DMS153 (cell line): Measurements from ENCODE around the gene PRCD.
"Not testable (repeated sequence)": the region's sequence is repeated elsewhere in the genome, so short reads cannot be mapped to it uniquely, and the experiment has no call there.

Source experiments
- DNase-seq: peaks from one replicate; lab custom pipeline; 2025; lab: John Stamatoyannopoulos, UW

PRCD gene

GRCh38 chr17:76528528-76529223, 11.2 kb upstream of the PRCD start:
- DNase-seq = no peak

DNA sequence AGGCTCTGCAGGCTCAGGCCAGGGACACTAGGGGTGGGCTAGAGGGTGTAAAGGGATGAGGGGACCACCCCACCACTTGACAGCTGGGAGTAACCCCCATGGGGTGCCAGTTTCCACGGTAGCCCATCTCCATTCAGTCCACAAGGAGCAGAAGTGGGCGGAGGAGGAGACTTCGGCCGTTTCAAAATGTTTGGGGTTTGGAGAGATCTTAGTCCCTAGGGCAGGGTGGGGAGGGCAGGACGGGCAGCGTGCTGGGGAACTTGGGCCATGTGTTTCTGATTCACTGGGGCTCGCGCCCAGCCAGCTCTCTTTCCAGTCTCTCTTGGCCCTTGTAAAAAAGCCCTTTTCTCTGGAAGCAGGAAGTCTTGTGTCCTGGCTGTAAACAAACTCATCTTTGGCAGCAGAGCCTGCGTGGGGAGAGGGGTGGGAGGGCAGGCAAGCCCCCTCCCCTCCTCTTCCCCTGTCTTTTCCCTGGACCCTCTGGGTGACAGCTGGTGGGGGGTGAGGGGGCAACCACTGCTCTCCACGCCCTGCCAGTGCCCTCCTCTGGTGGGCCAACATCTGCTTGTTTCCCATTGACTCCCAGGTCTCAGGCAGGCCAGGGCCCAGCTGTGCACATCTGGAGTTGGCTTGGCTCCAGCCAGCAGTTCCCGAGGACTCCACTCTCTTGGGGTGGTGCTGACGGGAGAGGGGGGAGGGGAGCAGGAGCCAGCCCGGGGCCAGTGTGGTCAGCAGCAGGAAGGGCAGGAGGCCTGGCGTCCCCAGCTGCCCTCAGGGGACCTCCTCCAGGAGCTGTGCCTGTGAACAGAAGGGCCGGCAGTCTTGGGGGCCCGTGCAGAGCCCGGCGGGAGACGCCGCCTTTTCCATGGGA, 10.4 kb upstream of the PRCD start:
- peak; percentile 7 for DNase-seq

DNA sequence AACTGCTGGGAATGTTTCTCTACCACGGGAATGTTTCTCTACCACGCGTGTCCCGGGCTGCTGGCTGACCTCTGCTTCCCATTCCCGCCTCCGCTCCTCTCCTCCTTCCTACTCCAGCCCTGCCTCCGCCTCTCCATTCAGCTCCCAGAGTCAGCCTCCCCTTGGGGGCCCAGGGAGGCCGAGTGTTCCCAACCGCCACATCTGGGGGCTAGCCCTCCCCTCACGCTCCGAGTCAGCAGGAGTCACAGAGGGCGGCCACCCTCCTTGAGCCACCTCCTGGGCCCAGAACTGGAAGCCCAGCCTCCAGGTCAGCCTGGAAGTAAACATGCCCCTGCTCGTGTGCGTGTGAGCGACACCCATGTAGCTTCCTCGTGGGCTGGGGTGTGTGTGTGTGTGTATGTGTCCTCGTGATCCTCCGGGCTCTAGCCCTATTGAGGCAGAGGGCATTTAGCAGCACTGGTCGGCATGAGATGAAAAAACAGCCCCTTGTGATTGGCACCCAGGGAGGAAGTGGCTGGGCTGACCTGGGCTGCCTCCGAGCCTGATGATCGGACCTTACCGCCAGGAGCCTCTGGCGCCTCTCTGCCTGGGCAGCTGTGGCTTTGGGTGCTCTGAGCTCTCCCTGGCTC, 9.6 kb upstream of the PRCD start:
- peak; percentile 24 for DNase-seq

DNA sequence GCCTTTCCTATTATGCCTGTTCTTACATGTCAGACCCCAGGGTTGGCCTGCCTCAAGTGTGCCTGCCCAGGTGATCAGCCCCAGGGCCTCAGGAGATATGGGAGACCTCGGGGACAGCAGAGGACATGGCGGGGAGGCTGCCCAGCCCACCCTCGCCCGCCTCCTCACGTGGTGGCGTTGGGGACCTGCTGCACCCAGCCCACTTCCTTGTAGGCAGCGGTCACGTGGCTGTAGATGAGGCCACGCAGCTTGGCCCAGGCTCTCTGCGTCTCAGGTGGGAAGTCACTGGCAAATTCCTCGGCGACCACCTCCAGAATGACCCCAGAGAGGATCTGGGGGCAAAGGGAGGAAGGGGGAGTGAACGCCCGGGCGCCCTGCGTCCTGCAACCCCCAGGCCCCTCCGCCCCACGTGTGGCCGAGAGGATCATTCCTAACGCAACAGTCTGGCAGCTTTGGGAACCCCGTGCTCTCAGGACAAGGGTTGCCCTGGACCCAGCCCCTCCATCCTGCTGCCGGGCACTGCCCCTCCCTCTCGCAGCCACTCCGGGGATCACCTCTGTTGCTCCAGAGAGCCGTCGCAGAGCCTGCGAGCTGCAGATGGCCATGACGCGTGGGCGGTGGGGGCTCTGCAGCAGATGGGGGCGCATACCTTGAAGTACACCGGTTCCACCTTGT, 8.9 kb upstream of the PRCD start:
- no peak for DNase-seq

- no peak for DNase-seq
Measured at GRCh38 chr17:76531486-76532038, 8.3 kb upstream of the PRCD start.

DNA sequence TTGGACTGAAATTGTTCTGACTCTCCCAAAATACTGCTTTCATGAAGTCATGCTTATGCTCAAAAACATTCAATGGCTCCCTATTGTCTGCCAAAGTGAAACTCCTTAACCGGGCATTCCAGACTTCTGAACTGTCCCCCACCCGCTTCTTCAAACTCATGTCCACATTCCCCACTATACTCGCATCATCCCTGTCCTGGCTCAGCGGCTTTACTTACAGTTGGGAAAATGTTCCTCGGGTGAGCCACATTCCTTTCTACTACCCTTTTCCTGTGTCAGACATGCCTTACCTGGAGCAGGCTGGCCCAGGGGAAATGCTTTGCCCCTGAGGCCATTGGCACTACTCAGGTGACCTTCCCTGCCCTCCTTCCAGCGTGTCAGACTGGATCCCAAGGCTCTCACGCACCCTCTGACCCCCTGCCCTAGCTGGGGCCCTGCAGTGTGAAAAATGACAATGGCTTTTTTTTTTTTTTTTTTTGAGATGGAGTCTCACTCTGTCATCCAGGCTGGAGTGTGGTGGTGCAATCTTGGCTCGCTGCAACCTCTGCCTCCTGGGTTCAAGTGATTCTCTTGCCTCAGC, 7.7 kb upstream of the PRCD start:
- no peak for DNase-seq

GRCh38 chr17:76533640-76534359, 6.0 kb upstream of the PRCD start:
- not testable (repeated sequence) for DNase-seq

GRCh38 chr17:76534831-76535732, 4.8 kb upstream of the PRCD start:
- DNase-seq = no peak

DNA sequence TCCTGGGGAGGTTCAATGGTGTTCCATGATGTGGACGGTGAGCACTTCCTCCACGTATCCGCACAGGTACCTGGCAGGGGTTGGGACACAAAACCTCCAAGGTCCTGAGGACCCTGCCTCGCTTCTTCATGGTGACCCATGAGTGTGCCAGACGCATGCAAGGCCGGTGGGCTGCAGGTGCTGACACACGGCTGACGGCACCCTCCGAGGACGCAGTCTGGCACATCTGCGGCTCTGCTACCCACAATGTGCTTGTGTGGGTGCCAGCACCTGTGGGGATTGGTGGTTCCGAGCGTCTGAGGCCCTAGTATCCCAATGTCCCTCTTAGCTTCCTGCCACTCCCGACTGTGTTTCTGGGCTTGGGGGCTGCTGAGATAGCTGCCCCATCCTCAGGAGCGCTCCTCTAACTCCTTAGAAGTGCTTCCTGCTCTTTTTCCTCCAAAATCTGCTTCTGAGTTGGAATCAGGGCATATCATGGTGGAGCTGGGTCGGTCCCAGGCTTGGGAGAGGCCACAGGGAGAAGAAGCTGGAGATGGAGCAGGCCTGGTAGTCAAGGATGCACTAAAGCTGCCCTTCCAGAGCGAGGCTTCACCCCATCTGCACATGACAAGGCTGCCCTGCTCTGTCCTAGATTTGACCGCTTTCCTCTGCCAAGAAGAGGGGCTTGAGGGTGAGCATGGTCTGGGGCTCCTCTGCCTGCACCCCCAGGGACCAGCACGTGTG, 3.9 kb upstream of the PRCD start:
- DNase-seq = no peak

GRCh38 chr17:76536511-76537287, 3.1 kb upstream of the PRCD start:
- no peak for DNase-seq

- no peak for DNase-seq
Measured at GRCh38 chr17:76537288-76537577, 2.6 kb upstream of the PRCD start.

GRCh38 chr17:76537578-76538280, 2.1 kb upstream of the PRCD start, which contains the start of gene CYGB:
Gene CYGB, minus strand, starts transcription at chr17:76537709. Its CDS starts 167 bp downstream, at chr17:76537542.
- no peak for DNase-seq

- no peak for DNase-seq
Measured at GRCh38 chr17:76538281-76538931, 1.4 kb upstream of the PRCD start.

DNA sequence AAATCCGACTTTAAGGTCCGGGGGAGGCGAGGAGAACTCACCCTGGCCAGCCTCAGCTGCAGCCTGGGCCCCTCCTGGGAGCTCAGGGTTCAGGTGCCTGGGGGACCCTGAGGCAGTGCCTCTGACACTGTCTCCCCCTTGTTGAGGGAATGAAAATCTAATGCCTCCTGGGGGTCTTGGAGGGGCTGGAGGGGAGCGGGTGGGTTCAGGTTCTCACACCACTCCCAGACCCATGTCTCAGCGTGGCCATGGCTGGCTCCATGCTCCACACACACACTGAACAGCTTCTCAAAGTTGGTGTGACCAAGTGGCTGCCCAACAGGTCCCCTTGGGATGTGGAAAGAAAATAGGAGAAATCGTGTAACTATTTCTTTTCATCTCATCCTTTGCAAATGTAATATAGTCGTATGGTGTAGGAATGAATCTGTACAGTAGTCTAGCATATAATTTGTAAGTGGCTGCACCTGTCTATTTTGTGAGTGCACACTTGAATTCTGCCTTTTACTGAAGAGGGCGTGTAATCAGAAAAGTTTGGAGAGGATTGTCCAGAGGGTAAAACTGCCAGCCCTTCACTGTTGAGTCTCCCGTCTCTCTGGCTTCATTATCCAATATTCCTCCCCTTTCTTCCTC, 788 bp upstream of the PRCD start:
- no peak for DNase-seq

- DNase-seq = peak; percentile 81
Measured at GRCh38 chr17:76540381-76541300, 797 bp downstream of the PRCD start.
